Measurements from ENCODE around the gene TSPO2.
"Not testable (repeated sequence)": the region's sequence is repeated elsewhere in the genome, so short reads cannot be mapped to it uniquely, and the experiment has no call there.

Gene TSPO2

GRCh38 chr6:41042226-41043055, at the start of gene TSPO2:
Gene TSPO2 (plus strand): TSS chr6:41042467. CDS start chr6:41042986, 519 bp downstream.
- Histone ChIP-seq H3K9ac (ENCODE audit: low read length in 2 of 2) (no peak within 1 kb of the TSS), H3K4me3 (ENCODE audit: low read length in 2 of 2) (no peak within 1 kb of the TSS), H3K36me3 (ENCODE audit: control insufficient read depth in 2 of 2, insufficient read depth in 2 of 2, low read length in 2 of 2) (no peaks in the 10 kb centered on the region), H3K9me3 (ENCODE audit: control insufficient read depth in 2 of 2, low read length in 2 of 2) (no peaks in the 10 kb centered on the region), H3K27ac (ENCODE audit: low read length) (no peak within 1 kb of the TSS), H3K27me3 (ENCODE audit: control insufficient read depth in 1 of 2, insufficient read depth in 2 of 2, low read length in 2 of 2) (no peaks in the 10 kb centered on the region), H3K4me1 (ENCODE audit: control insufficient read depth, insufficient read depth, low read length) (peaks cover 5% of the 10 kb centered on the region)

- Histone ChIP-seq H3K4me3 (ENCODE audit: low read length in 2 of 2) (no peak overlapping the region), H3K27ac (ENCODE audit: low read length) (no peak overlapping the region), H3K9ac (ENCODE audit: low read length in 2 of 2) (no peak overlapping the region), H3K4me1 (ENCODE audit: control insufficient read depth, insufficient read depth, low read length) (peaks cover 22% of the 10 kb centered on the region), H3K36me3 (ENCODE audit: control insufficient read depth in 2 of 2, insufficient read depth in 2 of 2, low read length in 2 of 2) (no peaks in the 10 kb centered on the region), H3K27me3 (ENCODE audit: control insufficient read depth in 1 of 2, insufficient read depth in 2 of 2, low read length in 2 of 2) (no peaks in the 10 kb centered on the region), H3K9me3 (ENCODE audit: control insufficient read depth in 2 of 2, low read length in 2 of 2) (no peaks in the 10 kb centered on the region)
Measured at GRCh38 chr6:40992746-40993145, 49.5 kb upstream of the TSPO2 start.

GRCh38 chr6:40996591-40997233, 45.6 kb upstream of the TSPO2 start:
- H3K27ac ChIP-seq (ENCODE audit: low read length): peak overlapping the region; percentile 91
- peak overlapping the region; percentile 3 to 52 for H3K4me3 ChIP-seq (ENCODE audit: low read length in 2 of 2)
- H3K36me3 ChIP-seq (ENCODE audit: control insufficient read depth in 2 of 2, insufficient read depth in 2 of 2, low read length in 2 of 2): no peaks in the 10 kb centered on the region
- peaks cover 32% of the 10 kb centered on the region for H3K4me1 ChIP-seq (ENCODE audit: control insufficient read depth, insufficient read depth, low read length)
- H3K27me3 ChIP-seq (ENCODE audit: control insufficient read depth in 1 of 2, insufficient read depth in 2 of 2, low read length in 2 of 2): no peaks in the 10 kb centered on the region
- H3K9ac ChIP-seq (ENCODE audit: low read length in 2 of 2): peak overlapping the region in 1 of 2 donors; percentile 58
- no peaks in the 10 kb centered on the region for H3K9me3 ChIP-seq (ENCODE audit: control insufficient read depth in 2 of 2, low read length in 2 of 2)

- H3K4me1 ChIP-seq (ENCODE audit: control insufficient read depth, insufficient read depth, low read length): peaks cover 32% of the 10 kb centered on the region
- peak overlapping the region in 1 of 2 donors; percentile 58 for H3K9ac ChIP-seq (ENCODE audit: low read length in 2 of 2)
- peak overlapping the region; percentile 91 for H3K27ac ChIP-seq (ENCODE audit: low read length)
Measured at GRCh38 chr6:40997234-40997957, 44.9 kb upstream of the TSPO2 start.

GRCh38 chr6:40998661-40999060, 43.6 kb upstream of the TSPO2 start:
- H3K9me3 ChIP-seq (ENCODE audit: control insufficient read depth in 2 of 2, low read length in 2 of 2): no peaks in the 10 kb centered on the region
- H3K36me3 ChIP-seq (ENCODE audit: control insufficient read depth in 2 of 2, insufficient read depth in 2 of 2, low read length in 2 of 2): no peaks in the 10 kb centered on the region
- no peak overlapping the region for H3K4me3 ChIP-seq (ENCODE audit: low read length in 2 of 2)
- no peaks in the 10 kb centered on the region for H3K27me3 ChIP-seq (ENCODE audit: control insufficient read depth in 1 of 2, insufficient read depth in 2 of 2, low read length in 2 of 2)
- peak overlapping the region; percentile 24 for H3K27ac ChIP-seq (ENCODE audit: low read length)
- H3K4me1 ChIP-seq (ENCODE audit: control insufficient read depth, insufficient read depth, low read length): peaks cover 32% of the 10 kb centered on the region
- no peak overlapping the region for H3K9ac ChIP-seq (ENCODE audit: low read length in 2 of 2)

More at GRCh38 chr6:40997234-40997957, 44.9 kb upstream of the TSPO2 start:
- Histone ChIP-seq H3K36me3 (ENCODE audit: control insufficient read depth in 2 of 2, insufficient read depth in 2 of 2, low read length in 2 of 2) (no peaks in the 10 kb centered on the region), H3K27me3 (ENCODE audit: control insufficient read depth in 1 of 2, insufficient read depth in 2 of 2, low read length in 2 of 2) (no peaks in the 10 kb centered on the region), H3K4me3 (ENCODE audit: low read length in 2 of 2) (peak overlapping the region; percentile 23 to 52), H3K9me3 (ENCODE audit: control insufficient read depth in 2 of 2, low read length in 2 of 2) (no peaks in the 10 kb centered on the region)

GRCh38 chr6:40999569-40999968, 42.7 kb upstream of the TSPO2 start:
- Histone ChIP-seq H3K36me3 (ENCODE audit: control insufficient read depth in 2 of 2, insufficient read depth in 2 of 2, low read length in 2 of 2) (no peaks in the 10 kb centered on the region), H3K4me3 (ENCODE audit: low read length in 2 of 2) (no peak overlapping the region), H3K27me3 (ENCODE audit: control insufficient read depth in 1 of 2, insufficient read depth in 2 of 2, low read length in 2 of 2) (no peaks in the 10 kb centered on the region), H3K9ac (ENCODE audit: low read length in 2 of 2) (no peak overlapping the region), H3K9me3 (ENCODE audit: control insufficient read depth in 2 of 2, low read length in 2 of 2) (no peaks in the 10 kb centered on the region), H3K4me1 (ENCODE audit: control insufficient read depth, insufficient read depth, low read length) (peaks cover 32% of the 10 kb centered on the region), H3K27ac (ENCODE audit: low read length) (no peak overlapping the region)

- H3K27me3 ChIP-seq (ENCODE audit: control insufficient read depth in 1 of 2, insufficient read depth in 2 of 2, low read length in 2 of 2): no peaks in the 10 kb centered on the region
- no peaks in the 10 kb centered on the region for H3K36me3 ChIP-seq (ENCODE audit: control insufficient read depth in 2 of 2, insufficient read depth in 2 of 2, low read length in 2 of 2)
- no peak overlapping the region for H3K4me3 ChIP-seq (ENCODE audit: low read length in 2 of 2)
- H3K9me3 ChIP-seq (ENCODE audit: control insufficient read depth in 2 of 2, low read length in 2 of 2): no peaks in the 10 kb centered on the region
- H3K9ac ChIP-seq (ENCODE audit: low read length in 2 of 2): no peak overlapping the region
- peaks cover 32% of the 10 kb centered on the region for H3K4me1 ChIP-seq (ENCODE audit: control insufficient read depth, insufficient read depth, low read length)
- no peak overlapping the region for H3K27ac ChIP-seq (ENCODE audit: low read length)
Measured at GRCh38 chr6:41000248-41000647, 42.0 kb upstream of the TSPO2 start.

- Histone ChIP-seq H3K4me1 (ENCODE audit: control insufficient read depth, insufficient read depth, low read length) (peaks cover 16% of the 10 kb centered on the region), H3K4me3 (ENCODE audit: low read length in 2 of 2) (no peak overlapping the region), H3K27ac (ENCODE audit: low read length) (no peak overlapping the region), H3K36me3 (ENCODE audit: control insufficient read depth in 2 of 2, insufficient read depth in 2 of 2, low read length in 2 of 2) (no peaks in the 10 kb centered on the region), H3K27me3 (ENCODE audit: control insufficient read depth in 1 of 2, insufficient read depth in 2 of 2, low read length in 2 of 2) (no peaks in the 10 kb centered on the region), H3K9me3 (ENCODE audit: control insufficient read depth in 2 of 2, low read length in 2 of 2) (no peaks in the 10 kb centered on the region), H3K9ac (ENCODE audit: low read length in 2 of 2) (no peak overlapping the region)
Measured at GRCh38 chr6:41002168-41002567, 40.1 kb upstream of the TSPO2 start.

- H3K27ac ChIP-seq (ENCODE audit: low read length); H3K4me3 ChIP-seq (ENCODE audit: low read length in 2 of 2); H3K27me3 ChIP-seq (ENCODE audit: control insufficient read depth in 1 of 2, insufficient read depth in 2 of 2, low read length in 2 of 2); H3K9me3 ChIP-seq (ENCODE audit: control insufficient read depth in 2 of 2, low read length in 2 of 2); H3K9ac ChIP-seq (ENCODE audit: low read length in 2 of 2); H3K4me1 ChIP-seq (ENCODE audit: control insufficient read depth, insufficient read depth, low read length); H3K36me3 ChIP-seq (ENCODE audit: control insufficient read depth in 2 of 2, insufficient read depth in 2 of 2, low read length in 2 of 2): not testable (repeated sequence)
Measured at GRCh38 chr6:41006217-41006616, 36.0 kb upstream of the TSPO2 start.

- not testable (repeated sequence) for H3K9ac ChIP-seq (ENCODE audit: low read length in 2 of 2); H3K4me1 ChIP-seq (ENCODE audit: control insufficient read depth, insufficient read depth, low read length)
Measured at GRCh38 chr6:41006980-41007379, 35.3 kb upstream of the TSPO2 start.

More at GRCh38 chr6:41006980-41007379, 35.3 kb upstream of the TSPO2 start:
- H3K36me3 ChIP-seq (ENCODE audit: control insufficient read depth in 2 of 2, insufficient read depth in 2 of 2, low read length in 2 of 2); H3K27ac ChIP-seq (ENCODE audit: low read length); H3K27me3 ChIP-seq (ENCODE audit: control insufficient read depth in 1 of 2, insufficient read depth in 2 of 2, low read length in 2 of 2); H3K9me3 ChIP-seq (ENCODE audit: control insufficient read depth in 2 of 2, low read length in 2 of 2); H3K4me3 ChIP-seq (ENCODE audit: low read length in 2 of 2): not testable (repeated sequence)
